Duodenal mucosa (tissue), 2 donors: ENCODE data around the gene TBCA.

Source experiments
- H3K27ac ChIP-seq: one replicate; pipeline ENCODE4 v1.7.0; 2013; ENCODE audit warnings: low read depth, low read length
- H3K27me3 ChIP-seq, 2 donors: one replicate each; pipeline ENCODE4 v1.7.0; 2013; ENCODE audit warnings: low read length in 2 of 2, control low read depth in 1 of 2; ENCODE audit not compliant: insufficient read depth in 2 of 2, control insufficient read depth in 1 of 2
- H3K36me3 ChIP-seq, 2 donors: one replicate each; pipeline ENCODE4 v1.7.0; 2013; ENCODE audit warnings: low read length in 2 of 2, control low read depth in 1 of 2; ENCODE audit not compliant: insufficient read depth in 2 of 2, control insufficient read depth in 1 of 2
- H3K4me1 ChIP-seq, 2 donors: one replicate each; pipeline ENCODE4 v1.7.0; 2013; ENCODE audit warnings: low read length in 2 of 2, control low read depth in 1 of 2; ENCODE audit not compliant: insufficient read depth in 2 of 2, control insufficient read depth in 1 of 2
- H3K4me3 ChIP-seq, 2 donors: one replicate each; pipeline ENCODE4 v1.7.0; 2013; ENCODE audit warnings: low read length in 2 of 2, low read depth in 1 of 2
- H3K9ac ChIP-seq, 2 donors: one replicate each; pipeline ENCODE4 v1.7.0; 2013; ENCODE audit warnings: low read length in 2 of 2, low read depth in 1 of 2
- H3K9me3 ChIP-seq, 2 donors: one replicate each; pipeline ENCODE4 v1.7.0; 2013; ENCODE audit warnings: low read length in 2 of 2, control low read depth in 1 of 2; ENCODE audit not compliant: control insufficient read depth in 1 of 2

The TBCA gene

GRCh38 chr5:77670526-77670925, 105.6 kb downstream of the TBCA start:
- H3K27ac ChIP-seq: no peak overlapping the region
- H3K9ac ChIP-seq: no peak overlapping the region
- H3K9me3 ChIP-seq: no peaks in the 10 kb centered on the region
- no peak overlapping the region for H3K4me3 ChIP-seq
- H3K36me3 ChIP-seq: no peaks in the 10 kb centered on the region
- peaks cover 6 to 11% of the 10 kb centered on the region in 2 donors for H3K27me3 ChIP-seq
- H3K4me1 ChIP-seq: no peaks in the 10 kb centered on the region

GRCh38 chr5:77669677-77670076, 106.5 kb downstream of the TBCA start:
- no peak overlapping the region for H3K4me3 ChIP-seq
- H3K9ac ChIP-seq: no peak overlapping the region
- no peak overlapping the region for H3K27ac ChIP-seq
- H3K27me3 ChIP-seq: peaks cover 6 to 11% of the 10 kb centered on the region in 2 donors
- H3K4me1 ChIP-seq: no peaks in the 10 kb centered on the region
- H3K9me3 ChIP-seq: no peaks in the 10 kb centered on the region
- no peaks in the 10 kb centered on the region for H3K36me3 ChIP-seq

DNA sequence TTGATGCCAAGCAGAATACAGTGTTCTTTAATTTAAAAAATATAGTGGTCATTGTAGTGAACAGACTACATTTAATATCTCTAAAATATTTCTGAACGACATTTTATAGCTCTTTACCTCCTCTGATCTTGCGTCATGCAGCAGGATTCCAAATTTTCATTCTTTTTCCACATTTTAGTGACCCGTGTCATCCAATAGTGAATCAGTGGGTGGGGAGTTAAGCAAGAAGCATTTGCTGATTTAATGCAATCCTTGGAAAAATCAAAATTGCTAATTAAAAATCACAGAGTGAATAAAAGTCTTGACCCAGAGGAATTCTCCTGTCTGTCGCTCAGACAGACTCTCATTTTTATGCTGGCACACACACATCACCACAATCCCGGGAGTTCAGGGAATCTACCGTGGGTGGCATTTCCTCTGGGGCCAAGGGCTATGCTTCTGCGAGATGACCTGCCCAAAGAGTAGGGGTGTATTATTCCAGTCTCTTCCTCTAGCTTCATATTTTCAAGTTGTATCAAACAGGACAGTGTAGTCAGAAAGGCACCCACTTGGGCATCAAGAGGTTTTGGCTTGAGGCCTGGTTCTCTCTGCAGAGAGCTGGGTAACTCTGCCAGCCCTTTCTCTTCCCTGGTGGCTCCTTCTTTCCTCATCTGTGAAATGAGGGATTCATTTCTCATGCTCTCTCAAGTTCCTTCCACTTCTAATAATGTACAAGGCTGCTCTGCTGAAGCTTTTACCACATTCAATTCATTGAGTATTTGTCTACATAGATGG, 112.9 kb downstream of the TBCA start:
- Histone ChIP-seq H3K27me3 (peaks cover 0 to 11% of the 10 kb centered on the region in 2 donors), H3K27ac (no peak overlapping the region), H3K36me3 (no peaks in the 10 kb centered on the region), H3K4me1 (no peaks in the 10 kb centered on the region), H3K9me3 (no peaks in the 10 kb centered on the region), H3K9ac (no peak overlapping the region), H3K4me3 (no peak overlapping the region)

- Histone ChIP-seq H3K9ac (no peak overlapping the region), H3K9me3 (no peaks in the 10 kb centered on the region)
Observed at GRCh38 chr5:77662635-77663034, 113.5 kb downstream of the TBCA start.

DNA sequence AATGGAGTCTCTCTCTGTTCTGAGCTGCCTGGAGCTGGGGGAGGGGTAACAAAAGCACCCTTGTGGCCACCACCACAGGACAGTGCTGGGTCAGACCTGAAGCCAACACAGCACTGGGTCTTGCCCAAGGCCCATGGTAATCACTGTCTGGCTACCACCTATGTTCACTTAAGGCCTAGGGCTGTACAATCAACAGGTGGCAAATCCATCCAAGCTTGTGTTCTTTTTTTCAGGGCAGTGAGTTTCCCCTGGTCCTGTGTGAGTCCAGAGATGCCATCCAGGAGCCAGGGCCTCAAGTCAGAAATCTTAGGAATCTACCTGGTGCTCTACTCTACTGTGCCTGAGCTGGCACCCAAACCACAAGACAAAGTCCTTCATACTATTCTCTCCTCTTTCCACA, 117.5 kb downstream of the TBCA start:
- H3K4me3 ChIP-seq: no peak overlapping the region
- H3K27me3 ChIP-seq: peaks cover 0 to 4% of the 10 kb centered on the region in 2 donors
- H3K9me3 ChIP-seq: no peaks in the 10 kb centered on the region
- H3K9ac ChIP-seq: no peak overlapping the region
- H3K27ac ChIP-seq: no peak overlapping the region
- H3K4me1 ChIP-seq: no peaks in the 10 kb centered on the region
- no peaks in the 10 kb centered on the region for H3K36me3 ChIP-seq

More at GRCh38 chr5:77662635-77663034, 113.5 kb downstream of the TBCA start:
- no peaks in the 10 kb centered on the region for H3K4me1 ChIP-seq
- H3K27ac ChIP-seq: no peak overlapping the region
- no peaks in the 10 kb centered on the region for H3K36me3 ChIP-seq
- H3K27me3 ChIP-seq: peaks cover 0 to 10% of the 10 kb centered on the region in 2 donors
- H3K4me3 ChIP-seq: no peak overlapping the region

DNA sequence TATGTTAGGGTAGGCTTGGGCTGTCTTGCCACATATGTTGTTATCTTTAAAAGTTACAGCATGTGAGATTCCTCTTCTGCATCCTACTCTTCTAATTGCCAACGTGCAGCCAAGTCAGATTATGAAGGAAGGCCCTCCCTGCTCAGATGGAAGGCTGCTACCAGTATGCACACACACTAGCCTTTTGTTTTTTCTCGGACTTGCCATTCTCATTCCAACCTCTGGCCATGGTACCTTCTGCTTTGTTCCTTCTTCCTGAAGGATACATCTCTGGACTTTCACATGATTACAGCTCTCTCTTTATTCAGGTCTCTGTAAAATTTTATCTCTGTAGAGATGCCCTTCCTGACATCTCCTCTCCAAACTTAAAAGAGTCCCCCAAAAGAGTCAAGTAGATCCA, 124.8 kb downstream of the TBCA start:
- H3K9ac ChIP-seq: no peak overlapping the region
- H3K9me3 ChIP-seq: no peaks in the 10 kb centered on the region
- H3K4me1 ChIP-seq: no peaks in the 10 kb centered on the region
- H3K27me3 ChIP-seq: peaks cover 12 to 42% of the 10 kb centered on the region in 2 donors
- no peak overlapping the region for H3K4me3 ChIP-seq
- no peaks in the 10 kb centered on the region for H3K36me3 ChIP-seq
- no peak overlapping the region for H3K27ac ChIP-seq

DNA sequence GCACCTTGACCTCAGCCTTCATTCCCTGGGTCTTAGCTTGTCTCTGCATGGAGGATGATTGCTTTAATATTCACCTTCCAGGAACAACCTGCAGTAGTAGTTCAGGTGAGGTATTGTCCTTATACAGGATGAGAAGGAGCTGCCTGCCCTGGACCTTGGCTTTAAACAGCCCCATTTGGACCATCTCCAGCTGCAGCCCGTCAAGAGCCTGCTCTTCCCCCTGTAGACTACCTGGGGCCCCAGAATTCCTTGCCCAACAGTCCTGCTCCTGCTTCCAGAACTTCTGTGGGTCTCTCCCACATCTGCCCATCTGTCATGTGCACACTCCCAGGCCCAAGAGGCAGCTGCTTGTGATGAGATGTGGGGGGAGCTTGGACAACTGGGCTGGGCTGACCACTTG, 125.5 kb downstream of the TBCA start:
- H3K36me3 ChIP-seq: no peaks in the 10 kb centered on the region
- no peak overlapping the region for H3K27ac ChIP-seq
- peaks cover 12 to 49% of the 10 kb centered on the region in 2 donors for H3K27me3 ChIP-seq
- H3K9ac ChIP-seq: no peak overlapping the region
- no peaks in the 10 kb centered on the region for H3K4me1 ChIP-seq
- H3K9me3 ChIP-seq: no peaks in the 10 kb centered on the region
- no peak overlapping the region for H3K4me3 ChIP-seq

- peaks cover 1 to 2% of the 10 kb centered on the region in 2 donors for H3K4me1 ChIP-seq
- H3K36me3 ChIP-seq: no peaks in the 10 kb centered on the region
- H3K9ac ChIP-seq: no peak overlapping the region
- H3K9me3 ChIP-seq: no peaks in the 10 kb centered on the region
- no peak overlapping the region for H3K4me3 ChIP-seq
- no peak overlapping the region for H3K27ac ChIP-seq
- H3K27me3 ChIP-seq: peaks cover 16 to 52% of the 10 kb centered on the region in 2 donors
Observed at GRCh38 chr5:77649776-77650175, 126.4 kb downstream of the TBCA start.

DNA sequence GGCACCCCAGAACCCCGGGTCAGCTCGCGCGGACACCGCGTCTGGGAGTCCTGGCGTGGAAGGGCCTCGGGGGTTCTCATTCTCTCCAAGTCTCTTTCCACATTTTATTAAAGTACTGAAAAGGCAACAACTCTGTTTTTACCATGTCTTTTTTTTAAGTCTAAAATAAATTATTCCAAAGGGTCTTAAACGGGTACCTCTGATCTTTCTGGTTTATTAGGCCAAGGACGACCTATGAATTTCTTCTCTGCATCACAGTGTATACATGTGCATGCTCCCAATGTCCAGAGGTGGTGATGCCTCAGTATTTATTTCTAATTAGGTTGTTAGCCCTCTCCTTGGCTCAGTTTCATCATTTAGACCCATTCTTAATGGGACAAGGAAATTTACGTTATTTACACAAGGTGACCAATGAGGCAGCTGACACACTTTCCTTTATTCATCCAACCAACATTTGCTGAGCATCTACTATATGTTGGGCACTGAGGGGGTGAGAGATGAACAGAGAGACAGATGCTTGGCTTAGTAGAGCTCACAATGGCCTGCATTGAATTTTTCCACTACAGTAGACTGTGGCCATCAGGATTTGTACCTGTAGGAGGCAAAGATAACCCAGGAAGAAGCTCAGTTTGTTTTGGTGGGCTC, 130.0 kb downstream of the TBCA start:
- Histone ChIP-seq H3K9ac (no peak overlapping the region), H3K36me3 (no peaks in the 10 kb centered on the region), H3K27ac (no peak overlapping the region), H3K4me3 (no peak overlapping the region), H3K4me1 (peaks cover 6% of the 10 kb centered on the region in 2 donors), H3K27me3 (peaks cover 52 to 89% of the 10 kb centered on the region in 2 donors), H3K9me3 (no peaks in the 10 kb centered on the region)

DNA sequence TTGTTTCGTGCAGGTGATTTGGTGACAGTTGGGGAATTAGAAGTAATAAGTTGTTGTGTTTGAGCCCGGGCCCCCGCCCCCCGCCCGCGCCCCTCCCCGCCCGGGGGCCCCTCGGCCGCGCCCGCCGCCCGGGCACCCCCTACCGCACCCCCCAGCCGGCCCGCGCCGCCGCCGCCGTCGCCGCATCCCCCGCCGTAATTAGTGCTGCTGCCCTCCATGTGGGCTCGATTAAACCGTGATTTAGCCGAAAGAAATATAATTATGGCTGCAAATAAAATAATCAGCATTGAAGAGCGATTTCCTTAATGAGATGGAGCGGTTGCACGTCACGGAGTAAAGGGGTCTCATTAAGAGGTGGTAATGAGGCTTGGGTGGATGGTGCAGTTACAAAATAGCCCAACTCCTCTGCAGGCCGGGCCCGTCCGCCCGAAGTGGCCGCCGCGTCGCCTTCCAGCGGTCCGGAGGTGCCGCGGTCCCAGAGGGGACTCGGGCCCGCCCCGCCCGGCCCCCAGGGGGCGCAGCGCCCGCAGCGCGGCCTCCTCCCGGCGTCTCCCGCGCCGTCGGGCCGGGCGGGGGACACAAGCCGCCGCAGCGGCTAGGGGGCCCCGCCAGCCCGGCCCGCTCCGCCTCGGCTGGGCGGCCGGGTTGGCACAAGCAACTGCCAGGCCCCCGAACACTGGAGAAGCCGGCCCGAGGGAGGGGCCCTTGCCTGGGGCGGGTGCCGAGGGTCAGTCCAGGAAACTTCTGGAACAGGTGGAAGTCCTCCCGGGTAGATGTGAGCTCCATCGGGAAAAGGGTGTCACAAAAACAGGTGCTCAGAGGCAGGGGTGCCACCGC, 130.8 kb downstream of the TBCA start:
- Histone ChIP-seq H3K4me1 (peaks cover 6% of the 10 kb centered on the region in 2 donors), H3K9ac (no peak overlapping the region), H3K4me3 (peak overlapping the region; percentile 40 to 60), H3K36me3 (no peaks in the 10 kb centered on the region), H3K9me3 (no peaks in the 10 kb centered on the region), H3K27ac (no peak overlapping the region), H3K27me3 (peaks cover 60 to 89% of the 10 kb centered on the region in 2 donors)
